Fibroblast of lung (primary cell): ENCODE data around the gene RMI1.

Experiments used
- CTCF ChIP-seq, 2 donors: IDR thresholded peaks in 1 of 2; conservative IDR thresholded peaks in 1 of 2; 1 replicate in 1 of 2; 2 replicates in 1 of 2; pipeline ENCODE4 v1.5.1; 2011 to 2012; ENCODE audit warnings: low read length in 2 of 2, control low read depth in 1 of 2, inconsistent platforms in 1 of 2, low read depth in 1 of 2, mild to moderate bottlenecking in 1 of 2
- EZH2 ChIP-seq: IDR thresholded peaks from 2 replicates; pipeline ENCODE4 v1.5.1; 2012; ENCODE audit warnings: low read length, control low read depth, mild to moderate bottlenecking; ENCODE audit errors: missing control alignments

GRCh38 chr9:84027201-84027600 lies 46.6 kb downstream of the RMI1 start:
- TF ChIP-seq EZH2 (no peak), CTCF (conservative IDR thresholded peaks at IDR 0.05 in 1 of 2, IDR thresholded peaks at IDR 0.05 in 1 of 2; ENCODE audit: low read depth in 1 of 2, low read length in 2 of 2) (no peak)
